ENCODE measurements around the gene CDH23.

DNA sequence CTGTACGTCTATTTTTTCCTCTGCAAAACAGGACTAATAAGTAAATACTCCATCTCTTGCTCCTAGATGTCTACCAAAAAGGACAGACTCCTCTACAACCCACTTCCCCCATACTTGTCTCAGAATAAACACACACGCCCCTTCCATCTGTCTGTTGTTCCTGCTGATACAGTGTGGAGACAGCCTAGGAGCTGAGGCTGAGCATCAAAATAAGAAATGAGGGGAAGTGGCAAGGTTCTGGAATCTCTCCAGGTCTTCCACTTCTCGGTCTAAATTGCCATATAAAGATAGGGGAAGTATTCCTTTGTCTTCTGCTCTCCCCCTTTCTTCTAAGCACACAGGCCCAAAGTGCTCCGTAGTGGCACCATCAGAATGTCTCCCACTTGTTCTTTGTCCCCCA, 407.4 kb downstream of the CDH23 start:
- no peak for TF ChIP-seq CTCF (IDR thresholded peaks at IDR 0.05 in 2 of 3, conservative IDR thresholded peaks at IDR 0.05 in 1 of 3; ENCODE audit: control insufficient read depth in 2 of 3, extremely low read depth in 1 of 3, insufficient read depth in 1 of 3, low read depth in 3 of 3, low read length in 3 of 3)
- no peak for TF ChIP-seq RB1 (IDR thresholded peaks at IDR 0.05; ENCODE audit: borderline replicate concordance)
- no peak for TF ChIP-seq SP1 (IDR thresholded peaks at IDR 0.05; ENCODE audit: low read depth, low read length)

All from GM12878 (cell line).